Measurements from ENCODE around the gene URB1.
"Not testable (repeated sequence)": the region's sequence is repeated elsewhere in the genome, so short reads cannot be mapped to it uniquely, and the experiment has no call there.

Gene URB1

GRCh38 chr21:32371913-32372314, 20.9 kb downstream of the URB1 start:
- DNase-seq (ENCODE audit: low read depth in 2 of 2), result no peak

DNA sequence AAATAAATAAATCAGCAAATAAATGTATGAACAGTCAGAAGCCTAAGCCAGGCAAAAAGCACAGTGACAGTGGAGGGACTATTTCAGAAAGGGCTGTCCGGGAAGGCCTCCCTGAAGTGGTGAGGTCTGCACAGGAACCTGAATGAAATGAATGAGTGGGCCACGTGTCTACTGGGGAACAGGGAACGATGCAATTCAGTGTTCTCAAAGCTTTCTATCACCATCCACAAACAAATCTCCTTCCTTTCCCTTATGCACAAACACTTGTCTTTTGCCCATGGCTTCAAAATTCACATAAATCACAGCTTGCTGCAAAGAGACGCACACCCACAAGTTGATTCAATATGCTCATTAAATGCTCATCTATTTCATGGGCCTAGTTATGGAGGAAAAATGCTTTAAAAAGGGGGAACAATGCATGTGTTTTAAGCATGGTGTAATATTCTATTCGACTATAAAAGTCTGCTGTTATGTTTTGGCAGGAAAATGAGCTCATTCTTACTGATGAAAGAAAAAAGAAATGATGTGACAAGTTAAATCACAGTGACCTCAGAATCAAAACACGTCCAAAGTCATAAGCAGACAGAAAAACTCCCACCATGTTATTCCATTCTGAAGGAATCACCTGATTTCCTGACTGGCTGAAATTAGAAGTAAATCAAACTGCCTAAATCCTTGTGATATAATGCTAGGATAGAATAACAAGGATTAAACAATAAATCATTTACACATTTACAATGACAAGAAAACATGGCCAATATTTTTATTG, 21.6 kb downstream of the URB1 start:
- no peak for DNase-seq (ENCODE audit: low read depth in 2 of 2)

DNA sequence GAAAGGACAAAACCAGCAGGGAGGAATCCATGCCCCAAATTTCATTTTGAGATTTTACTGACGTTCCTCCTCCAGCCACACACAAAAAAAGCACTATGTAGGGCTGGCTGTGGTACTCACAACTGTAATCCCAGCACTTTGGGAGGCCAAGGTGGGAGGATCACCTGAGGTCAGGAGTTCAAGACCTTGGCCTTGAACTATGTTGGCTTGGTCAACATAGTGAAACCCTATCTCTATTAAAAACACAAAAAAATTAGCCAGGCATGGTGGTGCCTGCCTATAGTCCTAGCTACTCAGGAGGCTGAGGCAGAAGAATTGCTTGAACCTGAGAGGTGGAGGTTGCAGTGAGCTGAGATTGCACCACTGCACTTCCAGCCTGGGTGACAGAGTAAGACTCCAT, 23.9 kb downstream of the URB1 start:
- DNase-seq (ENCODE audit: low read depth in 2 of 2), result not testable (repeated sequence)

GRCh38 chr21:32368386-32368785, 24.4 kb downstream of the URB1 start:
- no peak for DNase-seq (ENCODE audit: low read depth in 2 of 2)

- DNase-seq (ENCODE audit: low read depth in 2 of 2), result no peak
Observed at GRCh38 chr21:32367158-32367557, 25.7 kb downstream of the URB1 start.

GRCh38 chr21:32366191-32366590, 26.6 kb downstream of the URB1 start:
- DNase-seq (ENCODE audit: low read depth in 2 of 2), result no peak

DNA sequence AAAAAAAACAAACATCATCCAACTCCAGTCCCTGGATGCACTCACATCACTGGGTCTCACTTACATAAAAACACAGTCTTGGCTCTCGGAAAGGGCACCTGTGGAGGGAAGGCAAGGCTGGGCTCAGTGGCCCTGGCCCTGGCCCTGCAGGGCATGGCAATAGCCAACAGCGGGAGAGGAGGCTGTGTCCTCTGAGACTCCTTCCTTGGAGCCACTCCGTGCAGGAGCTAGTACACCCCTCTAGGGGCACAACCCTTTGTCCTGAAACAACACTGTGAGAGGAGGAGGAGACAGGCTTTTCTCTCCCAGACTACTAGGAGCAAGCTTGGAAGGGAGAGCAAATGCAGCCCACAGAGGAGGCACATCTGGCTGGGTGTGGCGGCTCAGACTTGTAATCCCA, 28.0 kb downstream of the URB1 start:
- DNase-seq (ENCODE audit: low read depth in 2 of 2), result no peak

GRCh38 chr21:32364387-32364786, 28.4 kb downstream of the URB1 start:
- DNase-seq (ENCODE audit: low read depth in 2 of 2), result no peak

DNA sequence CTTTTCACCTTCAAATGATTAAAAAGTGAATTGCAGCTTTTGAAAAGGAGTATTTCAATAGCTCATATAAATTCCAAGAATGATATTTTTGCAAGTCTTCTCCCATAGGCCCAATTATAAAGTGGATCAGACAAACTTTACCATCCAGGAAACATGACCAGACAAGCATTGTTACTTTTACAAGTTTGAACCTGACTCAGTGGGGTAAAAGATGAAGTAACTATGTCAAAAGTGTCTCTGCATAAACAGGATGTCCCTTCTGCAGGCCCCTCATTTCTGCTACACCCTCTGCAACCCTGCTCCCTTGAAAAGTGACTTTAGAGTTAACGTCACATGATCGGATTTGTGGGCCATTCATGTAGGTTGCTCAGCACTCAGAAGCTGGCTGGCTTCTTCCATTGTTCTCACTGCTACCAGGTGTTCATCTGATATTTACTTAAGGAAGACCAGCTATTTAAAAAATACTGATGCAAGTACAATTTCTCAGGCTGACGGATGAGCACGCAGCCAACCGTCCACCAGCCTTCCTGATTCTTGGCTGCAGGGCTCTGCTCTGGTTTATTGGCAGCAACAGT, 32.3 kb downstream of the URB1 start:
- no peak for DNase-seq (ENCODE audit: low read depth in 2 of 2)

DNA sequence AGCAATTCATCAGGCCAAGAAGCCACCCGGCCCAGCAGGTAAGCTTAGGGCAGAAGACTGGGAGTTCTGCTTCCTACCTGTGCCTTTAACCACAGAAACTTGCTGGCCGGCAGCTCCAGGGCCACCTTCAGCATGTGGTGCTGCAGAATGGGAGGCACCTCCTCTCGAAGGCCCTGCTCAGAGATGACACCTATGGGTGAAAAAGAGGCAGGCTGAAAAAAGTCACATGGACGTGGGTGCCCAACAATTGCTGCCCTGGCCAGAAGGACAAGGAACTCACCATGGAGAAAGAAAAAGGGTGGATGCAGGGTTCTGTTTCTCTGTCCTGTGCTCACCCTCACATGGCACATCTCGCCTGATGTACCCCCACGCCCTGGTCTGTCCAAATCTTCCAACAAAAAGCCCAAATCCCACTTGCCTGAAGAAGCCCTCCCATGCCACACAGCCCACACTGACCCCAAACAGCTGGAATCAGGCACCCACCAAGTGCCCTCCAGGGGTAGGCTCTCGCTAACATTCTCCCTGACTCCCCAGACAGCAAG, 33.0 kb downstream of the URB1 start:
- DNase-seq (ENCODE audit: low read depth in 2 of 2), result no peak

- DNase-seq (ENCODE audit: low read depth in 2 of 2), result no peak
Observed at GRCh38 chr21:32356874-32357395, 35.9 kb downstream of the URB1 start.

DNA sequence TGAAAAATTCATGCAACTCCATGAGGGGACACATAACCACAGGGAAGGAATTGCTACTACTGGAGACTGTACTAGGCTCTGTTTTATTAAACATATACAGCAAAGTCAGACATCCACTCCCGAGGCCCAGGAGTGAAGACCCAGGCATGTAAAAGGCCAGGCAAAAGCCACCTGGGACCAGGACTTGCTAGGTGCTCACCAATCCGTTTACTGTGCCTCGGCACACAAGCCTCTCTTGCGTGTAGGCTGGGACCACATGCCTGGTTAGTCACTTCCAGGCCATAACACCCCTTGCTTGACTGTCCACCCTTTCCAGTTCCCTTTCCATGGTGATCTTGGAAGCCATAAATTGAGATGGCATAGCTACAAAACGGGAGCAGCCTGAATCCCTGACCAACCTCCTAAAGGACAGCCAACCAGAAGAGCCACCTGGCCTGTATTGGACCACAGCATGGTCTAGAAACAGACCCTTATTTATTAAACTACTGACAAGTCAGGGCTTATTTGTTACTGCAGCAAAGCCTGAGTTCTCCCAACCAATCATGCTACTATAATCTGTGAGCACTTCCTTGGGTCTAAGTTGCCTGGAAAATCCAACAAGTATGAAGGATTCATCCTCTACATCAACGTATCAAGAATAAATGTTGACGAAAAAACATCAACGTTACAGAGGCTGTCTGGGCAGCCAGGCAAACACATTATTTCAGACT, 39.7 kb downstream of the URB1 start:
- no peak for DNase-seq (ENCODE audit: low read depth in 2 of 2)

- DNase-seq (ENCODE audit: low read depth in 2 of 2), result no peak
Observed at GRCh38 chr21:32352526-32352925, 40.3 kb downstream of the URB1 start.

DNA sequence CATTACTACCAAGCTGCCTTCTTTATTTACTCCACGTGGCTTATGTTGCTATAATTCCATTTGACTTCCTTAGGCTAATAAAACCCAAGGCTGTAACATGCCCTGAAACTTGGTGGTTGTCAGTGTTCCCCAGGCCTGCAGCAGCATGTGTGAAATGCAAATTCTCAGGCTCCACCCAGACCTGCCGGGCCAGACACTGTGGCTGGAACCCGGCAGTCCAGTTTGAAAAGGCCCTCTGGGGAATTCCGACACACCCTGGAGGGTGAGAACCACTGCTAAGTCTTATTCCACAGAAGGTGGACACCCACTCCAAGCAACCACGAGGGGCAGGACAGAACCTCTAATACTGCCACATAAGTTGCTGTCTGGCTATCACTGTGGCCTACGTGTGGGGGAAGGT, 41.4 kb downstream of the URB1 start:
- no peak for DNase-seq (ENCODE audit: low read depth in 2 of 2)

DNA sequence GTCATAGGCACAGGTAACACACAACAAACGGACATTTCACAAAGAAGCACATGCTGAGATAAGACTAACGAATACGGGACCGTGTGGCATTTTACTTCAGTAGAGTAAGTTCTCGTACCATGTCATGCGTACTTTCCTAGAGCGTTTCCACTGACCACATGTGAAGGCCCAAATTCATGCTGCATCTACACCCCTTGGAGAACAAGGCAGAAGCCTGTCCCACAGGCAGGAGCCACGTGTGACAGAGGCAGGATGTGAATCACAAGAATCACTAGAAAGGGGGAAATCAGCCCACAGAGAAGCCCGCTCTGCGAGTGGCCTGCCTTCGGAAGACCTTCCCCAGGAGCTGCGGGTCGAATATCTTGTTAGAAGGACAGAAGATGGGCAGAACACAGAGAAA, 41.8 kb downstream of the URB1 start:
- no peak for DNase-seq (ENCODE audit: low read depth in 2 of 2)

DNA sequence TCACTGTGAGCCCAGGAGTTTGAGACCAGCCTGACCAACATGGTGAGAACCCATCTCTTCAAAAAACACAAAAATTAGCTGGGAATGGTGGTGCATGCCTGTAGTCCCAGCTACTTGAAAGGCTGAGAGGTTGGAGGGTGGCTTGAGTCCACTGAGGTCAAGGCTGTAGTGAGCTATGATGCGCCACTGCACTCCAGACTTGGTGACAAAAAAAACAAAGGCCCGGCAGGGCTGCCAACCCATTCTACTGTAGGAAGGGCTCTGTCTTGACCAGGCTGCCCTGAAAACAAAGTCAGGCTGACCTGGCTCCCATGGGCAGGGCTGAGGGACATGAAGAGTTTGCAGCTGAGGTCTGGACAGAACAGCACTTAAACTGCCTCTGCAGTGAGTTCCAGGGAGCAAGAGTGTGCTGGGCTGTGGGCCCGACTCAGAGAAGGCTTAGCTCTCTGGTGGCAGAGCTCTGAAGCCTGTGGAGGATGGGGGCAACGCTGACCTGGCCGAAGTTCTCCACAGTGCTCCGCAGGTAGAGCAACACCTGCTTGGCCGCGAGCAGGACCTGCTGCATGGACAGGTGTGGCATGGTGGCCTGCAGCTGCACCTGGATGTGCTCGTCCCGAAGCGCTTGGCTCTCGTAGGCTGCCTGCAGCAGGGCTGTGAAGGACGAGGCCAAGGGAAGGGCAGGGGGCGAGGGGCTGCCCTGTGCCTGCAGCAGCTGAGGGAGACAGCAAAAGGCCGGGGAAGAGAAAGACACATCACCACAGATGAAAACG, 42.4 kb downstream of the URB1 start:
- no peak for DNase-seq (ENCODE audit: low read depth in 2 of 2)

DNA sequence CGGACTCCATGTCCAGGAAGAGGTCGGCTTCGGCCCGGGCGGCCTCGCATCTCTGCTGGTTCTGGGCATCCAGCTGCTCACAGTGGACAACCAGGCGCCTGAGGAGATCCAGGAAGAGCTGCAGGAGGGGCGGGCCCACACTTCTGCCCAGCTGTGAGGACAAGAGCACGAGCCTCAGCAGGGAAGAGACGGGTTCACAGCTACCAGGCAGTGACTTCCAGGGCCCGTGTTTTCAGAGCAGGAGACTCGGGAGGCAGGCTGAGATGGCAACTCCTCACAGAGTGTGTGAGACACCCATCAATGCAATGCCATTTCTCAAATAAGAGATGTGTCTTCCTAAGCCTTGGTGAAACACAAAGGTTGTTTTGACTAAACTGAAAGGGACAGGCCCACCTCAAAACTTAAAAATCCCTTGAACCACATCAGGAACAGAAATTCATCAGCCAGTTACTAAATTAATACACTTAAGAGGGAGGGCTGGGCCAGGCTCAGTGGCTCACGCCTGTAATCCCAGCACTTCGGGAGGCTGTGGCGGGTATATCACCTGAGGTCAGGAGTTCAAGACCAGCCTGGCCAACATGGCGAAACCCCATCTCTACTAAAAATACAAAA, 43.4 kb downstream of the URB1 start:
- no peak for DNase-seq (ENCODE audit: low read depth in 2 of 2)

- DNase-seq (ENCODE audit: low read depth in 2 of 2), result no peak
Observed at GRCh38 chr21:32348604-32349332, 44.0 kb downstream of the URB1 start.

DNA sequence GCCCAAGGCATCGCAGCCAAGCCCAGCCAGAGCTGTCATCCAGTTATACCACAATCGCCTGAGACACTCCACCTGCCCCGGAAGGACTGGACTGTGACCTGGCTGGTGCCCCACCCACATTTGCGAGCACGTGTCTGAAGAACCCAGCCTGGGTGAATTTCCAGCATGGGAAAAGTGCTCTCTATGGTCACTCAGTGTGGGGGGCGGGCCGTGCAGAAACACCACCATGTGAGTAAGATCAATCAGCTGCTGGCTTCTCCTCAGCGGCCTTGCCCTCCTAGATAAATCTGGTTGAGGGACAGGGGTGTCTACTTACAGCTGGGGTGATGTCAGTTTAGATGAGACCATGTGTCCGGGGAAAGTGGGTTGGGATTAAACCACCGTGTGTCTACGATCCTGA, 44.8 kb downstream of the URB1 start:
- no peak for DNase-seq (ENCODE audit: low read depth in 2 of 2)

DNA sequence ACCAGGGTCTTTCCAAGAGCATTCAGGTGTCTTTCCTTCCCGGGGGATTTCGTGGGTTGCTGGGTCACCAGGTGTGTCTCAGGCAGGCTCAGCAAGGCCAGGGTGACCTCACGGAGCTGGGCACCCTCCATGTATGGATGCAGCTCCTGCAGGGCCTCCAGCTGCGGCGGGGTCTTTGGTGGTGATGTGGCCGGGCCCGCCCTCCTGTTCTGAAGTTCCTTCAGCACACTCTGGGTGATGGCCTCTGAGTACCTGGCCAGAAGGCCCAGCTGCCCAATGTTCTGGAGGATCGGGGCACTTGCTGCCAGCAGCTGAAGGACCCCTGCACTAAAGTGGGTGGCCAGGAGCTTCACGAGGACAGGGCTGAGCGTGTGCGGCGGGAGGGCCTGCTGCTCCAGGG, 45.5 kb downstream of the URB1 start:
- DNase-seq (ENCODE audit: low read depth in 2 of 2), result no peak

DNA sequence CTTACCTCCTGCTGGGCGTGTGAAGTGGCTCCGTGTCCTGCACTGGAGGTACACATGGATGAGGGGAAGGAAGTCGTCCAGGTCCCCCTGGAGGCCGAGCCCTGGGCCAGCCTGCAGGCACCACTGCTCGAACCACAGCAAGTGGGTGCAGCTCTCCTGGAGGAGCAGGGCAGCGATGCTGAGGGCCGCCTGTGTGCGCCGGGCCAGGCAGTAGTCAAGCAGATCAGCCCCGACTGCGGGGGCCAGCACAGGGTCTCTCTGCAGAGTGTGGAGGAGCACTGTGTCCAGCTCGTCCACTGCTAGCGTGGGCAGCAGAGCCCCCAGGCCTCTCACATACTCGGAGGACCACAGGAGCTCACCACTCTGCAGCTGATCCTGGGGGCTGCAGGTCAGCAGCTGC, 45.9 kb downstream of the URB1 start:
- DNase-seq (ENCODE audit: low read depth in 2 of 2), result no peak

Data from stimulated activated CD4-positive, alpha-beta T cell treated with anti-CD3 and anti-CD28 coated beads, Interleukin-1b, Interleukin-23, amount 100 ng/mL, for 1 hour (primary cell).